ENCODE results near the gene SLC24A5. TPM values are rescaled to one million over a fixed set of nuclear protein-coding genes. Genes with fewer than 3 reads are reported as not detected.

The SLC24A5 gene
- total RNA-seq, 1 donor from 2014 or later: not detected

GRCh38 chr15:48190932-48191573 is 70.3 kb downstream of the SLC24A5 start:
- DNase-seq (ENCODE audit: low read depth): peak; percentile 62

GRCh38 chr15:48191574-48192225 is 70.9 kb downstream of the SLC24A5 start, which contains the start of gene CTXN2:
TSS of gene CTXN2 (plus strand) at chr15:48191665. CDS start at chr15:48201301, 9,636 bp downstream.
- DNase-seq (ENCODE audit: low read depth): peak; percentile 36

Other genes with a start within 250 kb of the SLC24A5 start
- gene MYEF2, start 57.3 kb downstream of the SLC24A5 start, total RNA-seq: 20.5 and 44.5 TPM in 2 replicates
- gene CTXN2, start 70.7 kb downstream of the SLC24A5 start, total RNA-seq: 0.05 TPM in 1 of 2 replicates, not detected in the other
- 0.17 and 14.1 TPM in 2 replicates for gene SLC12A1, start 85.3 kb downstream of the SLC24A5 start, total RNA-seq
- 48.2 and 61.3 TPM in 2 replicates for gene DUT, start 210.4 kb downstream of the SLC24A5 start, total RNA-seq